NCI-H1105 (cell line): Measurements from ENCODE around the gene PIGR.

ENCODE experiments used
- DNase-seq: peaks from one replicate; lab custom pipeline; 2025; lab: John Stamatoyannopoulos, UW

PIGR gene

DNA sequence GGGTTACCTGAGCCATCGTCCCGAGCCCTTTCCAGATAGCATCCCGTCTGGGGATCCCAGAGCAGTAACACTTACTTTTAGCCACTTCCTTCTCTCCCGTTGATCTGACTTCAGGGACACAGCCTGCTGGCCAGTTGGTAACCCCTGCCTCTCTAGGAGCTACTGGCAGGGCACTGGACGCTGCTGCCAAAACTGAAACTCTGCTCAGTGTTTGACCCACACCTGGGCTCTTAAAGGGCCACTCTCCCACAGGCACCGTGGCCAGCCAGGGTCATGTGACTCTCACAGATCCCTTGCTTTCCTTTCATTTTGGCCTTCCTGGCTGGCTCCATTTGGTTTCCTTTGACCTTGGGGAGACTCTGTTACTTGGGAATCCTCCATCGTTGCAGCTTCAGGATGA is at the start of gene PIGR:
Gene PIGR, minus strand, starts transcription at position 206 of the 400 bp plus-strand sequence. CDS start 5,935 bp downstream, outside the sequence.
- DNase-seq: no peak

- no peak for DNase-seq
Measured at GRCh38 chr1:206992790-206993189, 46.5 kb upstream of the PIGR start.

GRCh38 chr1:206987873-206988272 is 41.6 kb upstream of the PIGR start:
- DNase-seq: no peak

- DNase-seq: no peak
Measured at GRCh38 chr1:206986885-206987284, 40.6 kb upstream of the PIGR start.

- no peak for DNase-seq
Measured at GRCh38 chr1:206986402-206986801, 40.1 kb upstream of the PIGR start.

DNA sequence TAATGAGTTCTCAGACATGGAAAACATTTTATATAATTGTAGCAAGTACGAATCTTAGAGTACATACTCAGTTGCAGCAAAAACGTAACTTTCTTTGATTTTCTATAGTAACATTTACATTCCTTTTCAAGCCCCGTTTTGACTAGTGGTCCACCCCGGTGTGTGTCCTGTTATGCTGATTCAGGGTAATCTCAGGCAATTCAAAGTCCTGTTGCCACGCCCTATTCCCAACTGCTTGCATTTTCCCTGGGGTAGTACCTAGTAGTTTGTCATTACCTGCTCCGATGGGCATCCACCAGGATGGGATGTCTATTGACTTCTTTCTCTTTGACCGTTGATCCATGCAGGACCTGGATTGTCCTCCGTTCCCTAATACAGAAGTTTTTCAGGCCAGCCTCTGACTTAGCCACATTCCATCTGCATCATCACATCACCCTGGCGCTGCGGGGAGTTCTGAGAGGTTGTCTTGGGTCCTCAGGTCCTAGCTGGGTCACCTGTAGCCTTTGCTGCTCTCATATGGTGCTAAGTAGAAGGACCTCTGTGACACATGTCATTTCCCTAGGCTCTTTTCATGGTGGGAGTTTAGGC is 39.0 kb upstream of the PIGR start:
- DNase-seq: no peak

DNA sequence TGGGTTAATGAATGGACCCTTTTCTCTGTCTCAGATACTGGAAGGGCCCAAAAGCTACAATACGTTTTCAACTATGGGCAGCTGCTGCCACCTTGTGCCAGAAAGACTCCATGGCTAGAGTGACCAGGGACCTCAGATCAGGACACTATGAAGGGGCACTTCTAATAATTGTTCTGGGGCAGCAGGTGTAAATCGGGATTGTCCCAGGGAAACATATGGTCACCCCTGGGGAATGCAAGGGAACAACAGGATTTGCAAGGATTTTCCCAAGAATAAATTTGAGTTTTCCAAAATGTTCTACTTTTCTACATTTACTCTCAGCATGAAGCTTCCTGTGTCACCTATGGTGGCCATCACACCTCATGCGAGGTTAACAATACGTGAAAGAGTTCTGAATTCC is 36.0 kb upstream of the PIGR start:
- DNase-seq: peak; percentile 24

- no peak for DNase-seq
Measured at GRCh38 chr1:206979379-206980043, 33.2 kb upstream of the PIGR start.

- no peak for DNase-seq
Measured at GRCh38 chr1:206978259-206978658, 32.0 kb upstream of the PIGR start.

GRCh38 chr1:206975306-206975705 is 29.0 kb upstream of the PIGR start:
- peak; percentile 79 for DNase-seq

DNA sequence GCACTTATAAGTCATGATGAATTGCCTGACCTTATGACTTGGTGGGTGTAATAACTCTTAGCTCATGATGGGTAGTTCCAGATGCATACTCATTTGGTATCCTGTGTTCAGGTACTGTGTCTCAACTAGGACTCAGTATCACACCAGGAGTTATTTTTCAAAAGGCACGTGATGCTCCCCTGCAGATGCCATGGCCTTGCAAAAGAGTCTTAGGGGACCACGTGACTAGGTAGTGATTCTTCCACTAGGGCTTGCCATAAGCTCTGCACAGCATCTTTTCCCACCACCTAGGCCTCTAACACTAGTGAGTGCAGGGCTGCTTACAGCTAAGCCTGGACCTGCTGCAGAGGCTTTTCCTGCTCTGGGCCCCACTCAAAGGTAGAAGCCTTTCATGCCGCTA is 27.9 kb upstream of the PIGR start:
- no peak for DNase-seq

DNA sequence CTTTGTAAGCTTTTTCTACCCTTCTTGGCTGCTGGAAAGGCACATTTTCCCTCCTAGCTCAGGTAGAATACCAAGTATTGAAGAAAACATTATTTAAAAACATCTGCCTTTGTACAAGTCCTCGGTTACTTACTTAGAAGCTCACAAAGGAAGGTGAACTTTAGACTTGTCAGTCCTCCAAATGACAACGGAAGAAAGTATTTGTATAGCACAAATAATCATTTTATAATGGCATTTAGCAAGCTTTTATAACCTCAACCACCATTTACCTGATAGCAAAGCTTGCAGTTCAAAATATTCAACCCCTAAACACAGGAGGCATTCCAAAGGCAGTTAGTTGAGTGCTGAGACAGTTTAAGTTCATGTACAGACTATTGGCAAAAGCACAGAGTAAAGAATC is 26.5 kb upstream of the PIGR start:
- no peak for DNase-seq

DNA sequence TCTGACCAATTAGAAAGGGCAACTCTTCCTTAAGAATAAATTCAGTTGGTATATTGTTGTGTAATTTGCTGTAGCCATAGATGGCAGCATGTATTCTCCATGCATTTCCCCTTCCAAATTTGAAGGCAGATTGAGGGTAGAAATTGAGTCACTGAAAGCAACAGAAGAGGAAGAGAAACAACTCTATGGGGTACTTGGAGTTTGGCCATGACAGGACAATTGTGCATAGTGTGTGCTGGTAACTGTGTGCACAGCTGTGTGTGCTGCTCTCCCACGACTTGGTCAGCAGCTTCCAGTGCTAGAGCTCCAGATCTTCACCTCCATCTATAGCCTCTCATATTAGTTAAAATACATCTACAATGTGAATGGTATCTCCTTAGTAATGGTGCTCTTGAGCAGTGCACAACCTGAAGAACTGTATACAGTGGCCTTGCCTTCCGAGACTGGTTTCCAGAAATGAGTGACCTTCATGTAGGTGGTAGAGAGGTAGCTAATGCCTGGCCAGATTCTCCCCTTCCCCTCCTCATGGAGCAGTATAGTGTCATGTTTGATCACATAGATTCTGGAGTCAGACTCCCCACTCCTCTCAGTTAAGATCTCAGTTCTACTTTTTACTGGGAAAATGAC is 24.9 kb upstream of the PIGR start:
- DNase-seq: no peak

- DNase-seq: no peak
Measured at GRCh38 chr1:206970446-206970845, 24.2 kb upstream of the PIGR start, which contains the start of gene FCAMR. Gene FCAMR (minus strand): TSS chr1:206970460. CDS start chr1:206970125, 335 bp downstream.

DNA sequence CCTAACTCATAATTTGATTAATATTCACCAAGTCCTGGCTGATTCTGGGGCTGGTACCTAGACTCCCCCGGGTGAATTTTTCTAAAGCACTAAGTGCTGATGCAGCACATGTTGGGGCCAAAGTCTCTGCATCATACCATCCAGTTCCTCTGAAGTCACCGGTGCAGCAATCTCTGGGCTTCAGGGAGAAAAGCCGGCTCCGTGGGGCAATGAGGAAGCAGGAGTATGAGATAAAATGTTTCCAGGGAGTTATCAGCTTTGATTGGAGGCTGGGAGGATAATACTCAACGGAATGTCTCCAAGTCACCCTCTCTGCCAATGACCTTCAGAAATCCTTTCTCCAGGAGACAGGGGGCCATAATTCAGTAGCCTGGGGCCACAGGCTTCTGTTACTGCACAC is 22.8 kb upstream of the PIGR start:
- DNase-seq: no peak

- DNase-seq: no peak
Measured at GRCh38 chr1:206967096-206967849, 21.0 kb upstream of the PIGR start.

- DNase-seq: no peak
Measured at GRCh38 chr1:206965781-206966180, 19.5 kb upstream of the PIGR start.

GRCh38 chr1:206963740-206964139 is 17.5 kb upstream of the PIGR start:
- DNase-seq: no peak

DNA sequence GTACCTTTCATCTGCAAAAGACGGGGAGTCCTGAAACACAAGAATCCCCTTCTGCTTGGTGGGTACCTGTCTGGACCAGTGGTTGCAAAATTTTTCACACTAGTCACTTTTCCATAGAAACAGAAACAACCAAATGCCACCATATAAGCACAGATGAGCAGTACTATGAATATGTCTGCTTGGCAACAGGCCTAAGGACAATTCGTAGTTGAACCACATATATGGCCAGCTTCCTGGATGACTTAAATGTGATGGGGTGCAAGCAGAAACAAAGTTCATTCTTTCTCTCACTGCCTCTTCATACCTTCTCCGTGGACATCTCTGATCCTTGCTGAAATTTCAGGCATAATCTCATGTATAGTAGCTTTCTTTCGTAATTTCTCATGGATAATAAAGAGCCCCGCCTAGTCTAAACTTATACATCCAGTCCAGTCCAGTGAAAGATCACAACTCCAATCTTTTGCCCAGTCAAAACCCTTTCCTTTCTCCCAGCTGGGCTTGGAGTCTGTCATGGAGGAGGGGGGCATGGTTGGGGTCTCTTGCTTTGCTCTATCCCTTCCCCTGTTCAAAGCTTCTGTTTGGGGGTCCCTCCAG is 16.9 kb upstream of the PIGR start:
- DNase-seq: no peak

DNA sequence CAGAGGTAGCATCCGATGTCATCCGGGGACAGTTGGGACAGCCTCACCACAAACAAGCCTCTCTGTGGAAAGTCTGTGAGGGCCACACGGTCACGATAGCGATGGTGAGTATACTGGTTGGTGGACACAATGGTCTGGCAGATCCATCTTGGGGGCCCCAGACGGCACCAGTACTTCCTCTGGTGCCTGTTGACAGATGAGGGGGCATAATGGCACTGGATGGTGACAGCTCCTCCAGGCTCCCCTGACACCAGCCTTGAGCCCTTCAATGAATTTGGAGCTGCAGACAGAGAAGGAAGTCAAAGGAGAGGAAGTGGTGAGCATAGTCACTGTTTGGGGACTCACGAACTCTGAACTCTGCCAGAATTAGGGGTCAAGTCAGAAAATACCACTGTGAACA is 16.0 kb upstream of the PIGR start:
- DNase-seq: no peak

GRCh38 chr1:206961668-206962067 is 15.4 kb upstream of the PIGR start:
- no peak for DNase-seq

DNA sequence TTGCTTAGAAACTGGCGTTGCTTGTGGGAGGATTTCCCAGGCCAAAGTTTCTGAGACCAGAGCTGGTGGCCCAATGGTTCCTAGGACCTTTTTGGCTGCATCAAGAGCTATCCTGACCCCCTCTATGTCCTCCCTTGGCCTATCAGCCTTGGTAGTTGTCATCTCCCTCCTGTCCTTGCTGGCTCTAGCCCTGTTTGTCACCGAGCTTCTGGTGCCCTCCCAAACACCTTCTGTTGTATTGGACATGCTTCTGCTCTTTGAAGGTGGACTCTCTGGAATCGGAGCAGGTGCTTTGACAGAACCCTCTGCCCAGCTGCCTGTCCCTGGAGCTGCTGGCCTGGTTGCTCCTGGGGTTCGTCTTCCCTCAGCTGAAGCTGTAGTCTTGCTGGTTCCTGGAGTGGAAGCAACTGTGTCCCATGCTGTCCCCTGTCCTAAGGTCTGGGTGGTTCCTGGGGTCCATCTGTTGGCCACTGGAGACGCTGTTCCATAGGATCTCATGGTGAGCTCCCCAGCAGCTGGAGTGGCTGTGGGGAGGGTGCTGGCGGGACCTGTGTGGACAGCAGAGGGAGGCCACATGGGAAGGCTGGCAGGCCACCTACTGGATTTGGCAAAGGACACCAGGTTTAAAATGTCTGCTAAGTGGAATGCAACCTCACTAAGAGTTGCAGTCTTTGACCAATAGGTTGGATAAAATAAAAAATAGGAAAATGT is 14.6 kb upstream of the PIGR start:
- DNase-seq: no peak
